Uterus (tissue), 4 donors: Measurements from ENCODE around the gene CCR2. TPM values are rescaled to one million over a fixed set of nuclear protein-coding genes. Genes with fewer than 3 reads are reported as not detected.
"Not testable (repeated sequence)": the region's sequence is repeated elsewhere in the genome, so short reads cannot be mapped to it uniquely, and the experiment has no call there.

ENCODE experiments used
- DNase-seq, 2 donors: peaks; one replicate each; pipeline ENCODE4 v3.0.0-alpha.2; 2019 to 2020
- H3K27ac ChIP-seq, 2 donors: fragments of 200-600 bp; sonication (generic); 1 replicate in 1 of 2; 2 replicates in 1 of 2; pipeline ENCODE4 v1.5.1; 2016 to 2018
- H3K27me3 ChIP-seq, 2 donors: fragments of 200-600 bp; sonication (generic); one replicate each; pipeline ENCODE4 v1.5.1; 2018 to 2019; ENCODE audit warnings: control low read depth in 1 of 2
- H3K36me3 ChIP-seq, 2 donors: fragments of 200-600 bp; sonication (generic); one replicate each; pipeline ENCODE4 v1.5.1; 2019; ENCODE audit warnings: control low read depth in 1 of 2
- H3K4me1 ChIP-seq, 2 donors: fragments of 200-600 bp; sonication (generic); one replicate each; pipeline ENCODE4 v1.5.1; 2018 to 2019; ENCODE audit warnings: control low read depth in 1 of 2
- H3K4me3 ChIP-seq, 2 donors: fragments of 200-600 bp; sonication (generic); 1 replicate in 1 of 2; 2 replicates in 1 of 2; pipeline ENCODE4 v1.5.1; 2018 to 2019; ENCODE audit warnings: mild to moderate bottlenecking in 1 of 2
- H3K9me3 ChIP-seq, 2 donors: fragments of 200-600 bp; sonication (generic); one replicate each; pipeline ENCODE4 v1.5.1; 2019; ENCODE audit warnings: control low read depth in 1 of 2
- POLR2A ChIP-seq, 2 donors: fragments of 450-650 bp; IDR thresholded peaks; one replicate each; pipeline ENCODE4 v1.6.1; 2016; ENCODE audit warnings: antibody characterized with exemption in 2 of 2, mild to moderate bottlenecking in 1 of 2, moderate library complexity in 1 of 2
- intact Hi-C: fragments of 100-400 bp; cut with DNase I; formaldehyde crosslinking; loops from one replicate; pipeline ENCODE4 v1.15.1; 2023; ENCODE audit warnings: low total_unique reads
- total RNA-seq, 4 donors: library from RNA; depleted of rRNA in 3 of 4; stranded (reverse); fragments of >200 nt in 3 of 4; gene quantifications; one replicate each; pipeline versions ENCODE4 v1.1.0 to v1.2.4, GENCODE V29; 2014 to 2023
- TF ChIP-seq, protein P1 (sequence below), 4 experiments: fragments of 200-600 bp in 2 of 4; fragments of 450-650 bp in 2 of 4; sonication (generic) in 2 of 4; IDR thresholded peaks; one replicate each; pipeline ENCODE4 v1.5.1; 2016 to 2019; ENCODE audit warnings: antibody characterized with exemption in 4 of 4, mild to moderate bottlenecking in 2 of 4, moderate library complexity in 1 of 4
- donor health status: DM: yes; HTN: yes; CAD: no.

Gene CCR2
- total RNA-seq, 4 donors from 2014 or later = 2.7 to 7.1 (median 3.7) TPM; not detected in 1

DNA sequence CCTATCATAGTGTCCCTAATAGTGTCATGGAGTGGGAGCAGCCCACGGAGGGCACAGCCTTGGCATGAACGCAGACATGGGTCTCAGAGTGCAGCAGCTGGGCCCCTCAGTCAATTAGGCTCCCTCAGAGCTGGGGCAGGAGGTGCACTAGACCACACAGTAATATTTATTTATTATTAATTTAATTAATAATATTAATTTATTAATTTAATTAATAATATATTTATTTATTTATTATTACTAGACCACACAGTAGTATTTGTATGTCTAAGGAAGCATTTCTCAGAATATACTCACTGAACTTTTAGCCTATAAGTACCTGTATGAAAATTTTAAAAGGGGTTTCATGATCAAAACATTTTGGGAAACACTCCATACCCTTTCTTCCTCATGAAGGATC lies 47.7 kb downstream of the CCR2 start:
- intact Hi-C loops = no loop called here
- Histone ChIP-seq H3K9me3 (no peaks in the 10 kb centered on the region), H3K27me3 (no peaks in the 10 kb centered on the region), H3K4me1 (no peaks in the 10 kb centered on the region), H3K27ac (no peak overlapping the region), H3K36me3 (no peaks in the 10 kb centered on the region), H3K4me3 (no peak overlapping the region)
- DNase-seq = no peak
- no peak for TF ChIP-seq POLR2A (IDR thresholded peaks at IDR 0.05)
- TF ChIP-seq, protein P1, sequence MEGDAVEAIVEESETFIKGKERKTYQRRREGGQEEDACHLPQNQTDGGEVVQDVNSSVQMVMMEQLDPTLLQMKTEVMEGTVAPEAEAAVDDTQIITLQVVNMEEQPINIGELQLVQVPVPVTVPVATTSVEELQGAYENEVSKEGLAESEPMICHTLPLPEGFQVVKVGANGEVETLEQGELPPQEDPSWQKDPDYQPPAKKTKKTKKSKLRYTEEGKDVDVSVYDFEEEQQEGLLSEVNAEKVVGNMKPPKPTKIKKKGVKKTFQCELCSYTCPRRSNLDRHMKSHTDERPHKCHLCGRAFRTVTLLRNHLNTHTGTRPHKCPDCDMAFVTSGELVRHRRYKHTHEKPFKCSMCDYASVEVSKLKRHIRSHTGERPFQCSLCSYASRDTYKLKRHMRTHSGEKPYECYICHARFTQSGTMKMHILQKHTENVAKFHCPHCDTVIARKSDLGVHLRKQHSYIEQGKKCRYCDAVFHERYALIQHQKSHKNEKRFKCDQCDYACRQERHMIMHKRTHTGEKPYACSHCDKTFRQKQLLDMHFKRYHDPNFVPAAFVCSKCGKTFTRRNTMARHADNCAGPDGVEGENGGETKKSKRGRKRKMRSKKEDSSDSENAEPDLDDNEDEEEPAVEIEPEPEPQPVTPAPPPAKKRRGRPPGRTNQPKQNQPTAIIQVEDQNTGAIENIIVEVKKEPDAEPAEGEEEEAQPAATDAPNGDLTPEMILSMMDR (IDR thresholded peaks at IDR 0.05) = no peak

DNA sequence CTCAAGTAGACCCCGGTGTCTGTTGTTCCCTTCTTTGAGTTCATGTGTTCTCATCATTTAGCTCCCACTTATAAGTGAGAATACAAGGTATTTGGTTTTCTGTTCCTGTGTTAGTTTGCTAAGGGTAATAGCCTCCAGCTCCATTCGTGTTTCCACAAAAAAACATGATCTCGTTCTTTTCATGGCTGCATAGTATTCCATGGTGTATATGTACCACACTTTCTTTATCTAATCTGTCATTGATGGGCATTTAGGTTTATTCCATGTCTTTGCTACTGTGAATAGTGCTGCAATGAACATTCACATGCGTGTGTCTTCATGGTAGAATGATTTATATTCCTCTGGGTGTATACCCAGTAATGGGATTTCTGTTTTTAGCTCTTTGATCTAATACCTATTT lies 49.0 kb downstream of the CCR2 start:
- H3K4me3 ChIP-seq, H3K27me3 ChIP-seq, H3K9me3 ChIP-seq, H3K4me1 ChIP-seq, H3K36me3 ChIP-seq, intact Hi-C loops, DNase-seq, H3K27ac ChIP-seq: not testable (repeated sequence)

DNA sequence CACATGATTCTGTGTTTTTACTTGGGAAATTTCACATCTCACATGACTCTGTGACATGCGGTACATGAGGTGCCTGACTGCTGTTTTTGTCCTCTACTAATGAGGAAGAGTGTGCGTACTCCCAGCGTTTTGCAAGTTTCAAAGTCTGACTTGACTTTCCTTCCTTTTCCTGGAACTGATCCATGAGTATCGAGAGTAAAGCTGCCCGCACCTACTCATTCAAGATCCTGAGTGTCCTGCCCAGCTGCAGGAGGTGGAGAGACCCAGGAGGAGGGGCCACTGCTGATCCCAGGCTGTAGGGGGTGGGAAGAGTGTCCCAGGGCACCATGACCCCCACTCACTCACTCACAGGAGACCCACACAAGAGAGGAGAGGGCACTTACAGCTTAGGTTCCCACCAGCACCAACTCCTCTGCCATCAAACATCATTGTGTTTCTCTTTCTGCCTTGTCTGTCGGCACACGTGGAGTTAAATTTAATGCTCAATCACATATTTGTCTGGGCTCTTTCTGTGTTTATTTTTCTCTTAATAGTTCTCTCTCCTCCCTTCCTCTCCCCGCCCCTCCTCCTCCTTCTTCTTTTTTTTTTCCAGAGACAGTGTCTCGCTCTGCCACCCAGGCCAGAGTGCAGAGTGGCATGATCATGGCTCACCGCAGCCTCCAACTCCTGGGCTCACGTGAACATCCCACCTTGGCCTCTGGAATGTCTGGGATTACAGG lies 51.5 kb downstream of the CCR2 start:
- no peaks in the 10 kb centered on the region for H3K36me3 ChIP-seq
- H3K27ac ChIP-seq = peak overlapping the region; percentile 50 to 72
- peak in 1 of 2 donors; percentile 21 for DNase-seq
- H3K9me3 ChIP-seq = no peaks in the 10 kb centered on the region
- no peaks in the 10 kb centered on the region for H3K27me3 ChIP-seq
- intact Hi-C loops = no loop called here
- no peak overlapping the region for H3K4me3 ChIP-seq
- peaks cover 0 to 7% of the 10 kb centered on the region in 2 donors for H3K4me1 ChIP-seq
- TF ChIP-seq, protein P1 (IDR thresholded peaks at IDR 0.05) = no peak
- no peak for TF ChIP-seq POLR2A (IDR thresholded peaks at IDR 0.05)

DNA sequence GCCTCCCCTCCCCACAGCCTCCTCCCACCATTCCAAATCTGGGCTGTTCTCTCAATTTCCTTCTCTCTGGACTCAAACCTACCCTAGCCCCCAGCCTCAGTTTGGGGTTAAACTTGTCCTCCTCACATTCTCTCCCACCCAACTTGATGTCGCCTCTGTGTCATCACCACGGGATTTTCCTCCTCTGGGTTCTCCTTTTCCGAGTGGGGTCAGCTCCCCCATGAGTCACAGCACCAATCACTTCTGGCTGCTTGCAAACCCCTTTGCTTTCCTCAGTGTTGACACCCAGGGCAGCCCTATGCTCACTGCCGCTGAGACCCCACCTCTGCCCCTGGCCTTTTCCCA lies 52.5 kb downstream of the CCR2 start:
- TF ChIP-seq POLR2A (IDR thresholded peaks at IDR 0.05) = no peak
- TF ChIP-seq, protein P1 (IDR thresholded peaks at IDR 0.05) = no peak
- H3K4me3 ChIP-seq = no peak overlapping the region
- peak overlapping the region; percentile 50 to 72 for H3K27ac ChIP-seq
- intact Hi-C loops = no loop called here
- peaks cover 0 to 7% of the 10 kb centered on the region in 2 donors for H3K4me1 ChIP-seq
- H3K9me3 ChIP-seq = no peaks in the 10 kb centered on the region
- H3K27me3 ChIP-seq = no peaks in the 10 kb centered on the region
- H3K36me3 ChIP-seq = no peaks in the 10 kb centered on the region
- no peak for DNase-seq

DNA sequence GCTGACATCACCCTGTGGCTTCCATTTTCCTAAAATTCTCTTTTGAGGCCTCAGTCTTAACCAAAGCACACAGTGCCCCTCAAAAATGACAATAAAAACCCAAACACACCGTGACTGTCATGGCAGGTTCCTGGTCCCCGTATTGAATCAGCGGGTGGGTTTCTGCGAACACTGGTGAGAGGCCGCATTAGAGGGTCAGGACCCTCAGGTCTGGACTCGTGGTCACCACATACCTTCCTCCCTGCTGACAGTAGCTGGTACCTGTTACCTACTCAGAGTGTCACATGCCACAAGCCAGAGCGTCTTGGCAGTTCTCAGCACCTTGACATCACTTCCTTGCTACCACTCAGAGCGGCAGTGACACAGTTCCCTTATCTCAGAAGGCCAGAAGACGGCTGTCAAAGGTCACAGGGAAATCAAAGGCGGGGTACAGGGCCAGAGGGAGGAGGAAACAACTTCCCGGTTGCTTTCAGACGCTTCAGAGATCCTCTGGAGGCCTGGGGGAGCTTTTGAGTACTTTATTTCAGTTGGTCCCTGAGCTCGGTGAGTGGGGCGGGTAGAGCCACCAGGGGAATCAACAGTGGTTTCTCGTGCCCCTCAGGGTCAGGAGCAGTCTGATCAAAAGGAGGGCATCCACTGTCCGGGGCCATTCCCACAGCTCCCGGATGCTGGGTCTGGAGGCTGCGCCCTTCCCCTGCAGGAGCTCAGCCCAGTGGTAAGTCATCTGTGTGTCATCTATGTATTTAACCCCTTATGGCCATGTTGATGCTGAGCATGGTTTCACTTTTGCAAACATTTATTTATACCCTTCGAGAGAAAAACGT lies 53.1 kb downstream of the CCR2 start, which contains the start of the genes CCR5AS and CCRL2:
CCR5AS (minus strand) TSS at position 279 of the 824 bp plus-strand sequence.
CCRL2 (plus strand) TSS at position 472 of the 824 bp plus-strand sequence. CDS start 821 bp downstream, outside the sequence.
- Histone ChIP-seq H3K27ac (peak within 1 kb of the TSS; percentile 50 to 72), H3K9me3 (no peaks in the 10 kb centered on the region), H3K36me3 (no peaks in the 10 kb centered on the region), H3K4me3 (no peak within 1 kb of the TSS), H3K27me3 (no peaks in the 10 kb centered on the region), H3K4me1 (peaks cover 0 to 7% of the 10 kb centered on the region in 2 donors)
- TF ChIP-seq, protein P1 (IDR thresholded peaks at IDR 0.05) = no peak
- peak in 1 of 2 donors; percentile 61 for TF ChIP-seq POLR2A (IDR thresholded peaks at IDR 0.05)
- peak; percentile 20 to 68 for DNase-seq
- intact Hi-C loops = no loop called here
